GM13976 (cell line): Measurements from ENCODE around the gene VDAC2.

Experiments
- DNase-seq: peaks from one replicate; pipeline ENCODE4 v3.0.0; 2012; ENCODE audit warnings: low spot score
- in situ Hi-C: fragments of 300-500 bp; cut with MboI; formaldehyde crosslinking; loops from one replicate; pipeline ENCODE4 v1.12.0; 2022; ENCODE audit warnings: low sequenced_read_pairs, mixed read lengths, inconsistent platforms; ENCODE audit not compliant: unreplicated experiment
- TF ChIP-seq, protein P1 (sequence below): IDR thresholded peaks from 2 replicates; pipeline ENCODE4 v1.5.1; 2012; ENCODE audit warnings: borderline replicate concordance, mild to moderate bottlenecking; ENCODE audit not compliant: insufficient read depth; ENCODE audit errors: extremely low read depth, missing control alignments, control extremely low read depth

Gene VDAC2

GRCh38 chr10:75263806-75264205 lies 53.2 kb downstream of the VDAC2 start:
- DNase-seq: no peak
- TF ChIP-seq, protein P1, sequence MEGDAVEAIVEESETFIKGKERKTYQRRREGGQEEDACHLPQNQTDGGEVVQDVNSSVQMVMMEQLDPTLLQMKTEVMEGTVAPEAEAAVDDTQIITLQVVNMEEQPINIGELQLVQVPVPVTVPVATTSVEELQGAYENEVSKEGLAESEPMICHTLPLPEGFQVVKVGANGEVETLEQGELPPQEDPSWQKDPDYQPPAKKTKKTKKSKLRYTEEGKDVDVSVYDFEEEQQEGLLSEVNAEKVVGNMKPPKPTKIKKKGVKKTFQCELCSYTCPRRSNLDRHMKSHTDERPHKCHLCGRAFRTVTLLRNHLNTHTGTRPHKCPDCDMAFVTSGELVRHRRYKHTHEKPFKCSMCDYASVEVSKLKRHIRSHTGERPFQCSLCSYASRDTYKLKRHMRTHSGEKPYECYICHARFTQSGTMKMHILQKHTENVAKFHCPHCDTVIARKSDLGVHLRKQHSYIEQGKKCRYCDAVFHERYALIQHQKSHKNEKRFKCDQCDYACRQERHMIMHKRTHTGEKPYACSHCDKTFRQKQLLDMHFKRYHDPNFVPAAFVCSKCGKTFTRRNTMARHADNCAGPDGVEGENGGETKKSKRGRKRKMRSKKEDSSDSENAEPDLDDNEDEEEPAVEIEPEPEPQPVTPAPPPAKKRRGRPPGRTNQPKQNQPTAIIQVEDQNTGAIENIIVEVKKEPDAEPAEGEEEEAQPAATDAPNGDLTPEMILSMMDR: no peak
- in situ Hi-C loops: no loop called here

GRCh38 chr10:75265856-75266255 lies 55.3 kb downstream of the VDAC2 start:
- in situ Hi-C loops: no loop called here
- TF ChIP-seq, protein P1: no peak
- no peak for DNase-seq

DNA sequence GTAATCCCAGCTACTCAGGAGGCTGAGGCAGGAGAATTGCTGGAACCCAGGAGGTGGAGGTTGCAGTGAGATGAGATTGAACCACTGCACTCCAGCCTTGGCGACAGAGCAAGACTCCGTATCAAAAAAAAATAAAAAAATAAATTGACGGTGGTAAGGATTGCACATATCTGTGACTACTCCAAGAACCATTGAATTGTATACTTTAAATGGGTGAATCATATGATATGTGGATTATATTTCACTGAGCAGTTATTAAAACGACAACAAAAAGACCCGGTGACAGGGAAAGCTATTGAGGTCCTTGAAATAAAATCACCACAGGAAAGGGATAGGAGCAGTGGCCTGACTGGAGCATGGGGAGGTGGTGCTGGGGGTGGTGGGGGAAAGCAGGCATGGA lies 56.3 kb downstream of the VDAC2 start:
- DNase-seq: no peak
- in situ Hi-C loops: no loop called here
- TF ChIP-seq, protein P1: no peak

- no peak for DNase-seq
- TF ChIP-seq, protein P1: no peak
- in situ Hi-C loops: no loop called here
Measured at GRCh38 chr10:75269605-75270004, 59.0 kb downstream of the VDAC2 start.

DNA sequence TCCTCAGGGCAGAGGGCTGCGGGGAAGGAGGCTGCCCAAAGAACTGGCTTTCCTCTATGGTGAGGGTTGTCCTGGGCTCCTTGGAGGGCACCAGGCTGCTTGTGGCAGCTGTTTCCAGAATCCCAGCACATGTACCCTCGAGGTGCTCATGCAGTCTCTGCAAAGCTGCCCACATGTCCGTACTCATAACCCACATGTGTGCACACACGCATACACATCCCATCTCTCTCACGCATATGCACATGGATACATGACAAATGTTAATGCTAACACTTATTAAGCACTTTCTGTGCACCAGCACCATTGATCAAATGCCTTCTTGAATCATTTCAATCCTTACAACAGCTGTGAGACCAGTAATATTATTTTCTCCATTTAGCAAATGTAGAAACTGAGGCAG lies 61.5 kb downstream of the VDAC2 start:
- TF ChIP-seq, protein P1: no peak
- in situ Hi-C loops: no loop called here
- no peak for DNase-seq

- no peak for DNase-seq
- TF ChIP-seq, protein P1: no peak
- in situ Hi-C loops: no loop called here
Measured at GRCh38 chr10:75272896-75273295, 62.3 kb downstream of the VDAC2 start.
